Naive B cell (primary cell): ENCODE results near the gene MUC5B. TPM values are rescaled to one million over a fixed set of nuclear protein-coding genes. Genes with fewer than 3 reads are reported as not detected.
"Not testable (repeated sequence)": the region's sequence is repeated elsewhere in the genome, so short reads cannot be mapped to it uniquely, and the experiment has no call there.

ENCODE experiments used
- ATAC-seq, 2 donors: fragments of 150-1000 bp; cut with Tn5 transposase; 2 replicates each; pipeline ENCODE4 v1.10.0; 2021; ENCODE audit warnings: low read depth in 2 of 2, mild to moderate bottlenecking in 2 of 2, moderate library complexity in 2 of 2
- DNase-seq: peaks from one replicate; pipeline ENCODE4 v3.0.0; 2022
- H3K27ac Mint-ChIP-seq, 6 donors: one replicate each; pipeline ENCODE4 v1.8.0; 2020 to 2022; ENCODE audit warnings: mild to moderate bottlenecking in 6 of 6, mixed read lengths in 6 of 6, moderate library complexity in 5 of 6, inconsistent platforms in 2 of 6
- H3K27me3 Mint-ChIP-seq, 3 donors: one replicate each; pipeline ENCODE4 v1.8.0; 2021 to 2022; ENCODE audit warnings: mixed read lengths in 3 of 3, mild to moderate bottlenecking in 1 of 3
- H3K36me3 Mint-ChIP-seq, 2 donors: one replicate each; pipeline ENCODE4 v1.8.0; 2020 to 2022; ENCODE audit warnings: mixed read lengths in 2 of 2, inconsistent platforms in 1 of 2, mild to moderate bottlenecking in 1 of 2
- H3K4me1 Mint-ChIP-seq, 3 donors: one replicate each; pipeline ENCODE4 v1.8.0; 2020 to 2022; ENCODE audit warnings: mixed read lengths in 3 of 3, inconsistent platforms in 1 of 3, mild to moderate bottlenecking in 1 of 3, moderate library complexity in 1 of 3
- H3K4me3 Mint-ChIP-seq, 8 donors: one replicate each; pipeline ENCODE4 v1.8.0; 2020 to 2022; ENCODE audit warnings: mild to moderate bottlenecking in 8 of 8, mixed read lengths in 8 of 8, moderate library complexity in 8 of 8, inconsistent platforms in 2 of 8
- H3K9me3 Mint-ChIP-seq, 7 donors: one replicate each; pipeline ENCODE4 v1.8.0; 2020 to 2022; ENCODE audit warnings: mixed read lengths in 7 of 7, mild to moderate bottlenecking in 5 of 7, inconsistent platforms in 2 of 7, moderate library complexity in 1 of 7
- polyA plus RNA-seq, 6 donors: library from polyadenylated mRNA; unstranded; fragments of 300-500 nt; fragmentation: Illumina TruSeq; gene quantifications; one replicate each; pipeline ENCODE4 v1.2.3, GENCODE V29; 2021; ENCODE audit warnings: low read depth in 6 of 6

MUC5B gene
- polyA plus RNA-seq, 6 donors from 2014 or later: not detected

DNA sequence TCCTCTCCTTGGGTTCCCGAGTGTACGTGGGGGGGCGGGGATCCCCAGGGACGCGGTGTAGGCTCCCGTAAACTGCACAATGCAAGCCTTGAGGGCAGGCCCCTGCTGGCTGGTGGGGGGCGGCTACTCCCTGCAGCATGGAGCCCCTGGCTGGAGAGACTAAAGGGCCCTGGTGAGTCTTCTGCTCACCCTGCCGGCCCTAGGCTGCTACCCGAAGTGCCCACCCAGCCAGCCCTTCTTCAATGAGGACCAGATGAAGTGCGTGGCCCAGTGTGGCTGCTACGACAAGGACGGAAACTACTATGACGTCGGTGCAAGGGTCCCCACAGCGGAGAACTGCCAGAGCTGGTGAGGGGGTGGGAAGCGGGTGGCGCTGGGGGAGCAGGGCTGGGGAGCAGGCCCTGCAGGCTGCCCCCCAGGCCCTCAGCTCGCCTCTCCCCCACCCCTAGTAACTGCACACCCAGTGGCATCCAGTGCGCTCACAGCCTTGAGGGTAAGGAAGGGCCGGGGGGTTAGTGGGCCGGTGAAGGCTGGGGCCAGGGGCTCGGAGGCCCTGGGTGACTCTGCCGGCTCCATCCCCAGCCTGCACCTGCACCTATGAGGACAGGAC is 16.8 kb downstream of the MUC5B start:
- Mint-ChIP-seq H3K27me3 (no peaks in the 10 kb centered on the region), H3K4me3 (no peak overlapping the region), H3K9me3 (peaks cover 0 to 4% (median 0%) of the 10 kb centered on the region in 7 donors), H3K36me3 (no peaks in the 10 kb centered on the region), H3K4me1 (peaks cover 0 to 2% (median 0%) of the 10 kb centered on the region in 3 donors), H3K27ac (no peak overlapping the region)
- no peak for ATAC-seq
- no peak for DNase-seq

DNA sequence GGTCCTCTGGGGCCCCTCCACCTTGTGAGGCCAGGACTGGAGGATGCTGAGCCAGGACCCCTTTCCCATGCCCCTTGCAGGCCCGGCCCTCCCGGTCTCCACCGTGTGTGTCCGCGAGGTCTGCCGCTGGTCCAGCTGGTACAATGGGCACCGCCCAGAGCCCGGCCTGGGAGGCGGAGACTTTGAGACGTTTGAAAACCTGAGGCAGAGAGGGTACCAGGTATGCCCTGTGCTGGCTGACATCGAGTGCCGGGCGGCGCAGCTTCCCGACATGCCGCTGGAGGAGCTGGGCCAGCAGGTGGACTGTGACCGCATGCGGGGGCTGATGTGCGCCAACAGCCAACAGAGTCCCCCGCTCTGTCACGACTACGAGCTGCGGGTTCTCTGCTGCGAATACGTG is 17.9 kb downstream of the MUC5B start:
- no peaks in the 10 kb centered on the region for H3K36me3 Mint-ChIP-seq
- H3K4me3 Mint-ChIP-seq: no peak overlapping the region
- H3K9me3 Mint-ChIP-seq: peaks cover 0 to 4% (median 0%) of the 10 kb centered on the region in 7 donors
- H3K27ac Mint-ChIP-seq: no peak overlapping the region
- ATAC-seq (no peak), DNase-seq (no peak)
- no peaks in the 10 kb centered on the region for H3K27me3 Mint-ChIP-seq
- peaks cover 0 to 2% (median 0%) of the 10 kb centered on the region in 3 donors for H3K4me1 Mint-ChIP-seq

DNA sequence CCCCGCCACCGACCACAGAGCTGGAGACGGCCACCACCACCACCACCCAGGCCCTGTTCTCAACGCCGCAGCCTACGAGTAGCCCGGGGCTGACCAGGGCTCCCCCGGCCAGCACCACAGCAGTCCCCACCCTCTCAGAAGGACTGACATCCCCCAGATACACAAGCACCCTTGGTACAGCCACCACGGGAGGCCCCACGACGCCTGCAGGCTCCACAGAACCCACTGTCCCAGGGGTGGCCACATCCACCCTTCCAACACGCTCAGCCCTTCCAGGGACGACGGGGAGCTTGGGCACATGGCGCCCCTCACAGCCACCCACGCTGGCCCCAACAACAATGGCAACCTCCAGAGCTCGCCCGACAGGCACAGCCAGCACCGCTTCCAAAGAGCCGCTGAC is 18.8 kb downstream of the MUC5B start:
- peaks cover 0 to 4% (median 0%) of the 10 kb centered on the region in 7 donors for H3K9me3 Mint-ChIP-seq
- no peaks in the 10 kb centered on the region for H3K27me3 Mint-ChIP-seq
- DNase-seq (no peak), ATAC-seq (no peak)
- no peaks in the 10 kb centered on the region for H3K36me3 Mint-ChIP-seq
- no peak overlapping the region for H3K27ac Mint-ChIP-seq
- peaks cover 0 to 2% (median 0%) of the 10 kb centered on the region in 3 donors for H3K4me1 Mint-ChIP-seq
- no peak overlapping the region for H3K4me3 Mint-ChIP-seq

DNA sequence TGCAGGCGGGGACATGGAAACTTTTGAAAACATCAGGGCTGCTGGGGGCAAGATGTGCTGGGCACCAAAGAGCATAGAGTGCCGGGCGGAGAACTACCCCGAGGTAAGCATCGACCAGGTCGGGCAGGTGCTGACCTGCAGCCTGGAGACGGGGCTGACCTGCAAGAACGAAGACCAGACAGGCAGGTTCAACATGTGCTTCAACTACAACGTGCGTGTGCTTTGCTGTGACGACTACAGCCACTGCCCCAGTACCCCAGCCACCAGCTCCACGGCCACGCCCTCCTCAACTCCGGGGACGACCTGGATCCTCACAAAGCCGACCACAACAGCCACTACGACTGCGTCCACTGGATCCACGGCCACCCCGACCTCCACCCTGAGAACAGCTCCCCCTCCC is 19.4 kb downstream of the MUC5B start:
- Mint-ChIP-seq H3K4me3 (no peak overlapping the region), H3K27ac (no peak overlapping the region)
- ATAC-seq: no peak

DNA sequence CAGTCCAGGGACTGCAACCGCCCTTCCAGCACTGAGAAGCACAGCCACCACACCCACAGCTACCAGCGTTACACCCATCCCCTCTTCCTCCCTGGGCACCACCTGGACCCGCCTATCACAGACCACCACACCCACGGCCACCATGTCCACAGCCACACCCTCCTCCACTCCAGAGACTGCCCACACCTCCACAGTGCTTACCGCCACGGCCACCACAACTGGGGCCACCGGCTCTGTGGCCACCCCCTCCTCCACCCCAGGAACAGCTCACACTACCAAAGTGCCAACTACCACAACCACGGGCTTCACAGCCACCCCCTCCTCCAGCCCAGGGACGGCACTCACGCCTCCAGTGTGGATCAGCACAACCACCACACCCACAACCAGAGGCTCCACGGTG is 19.9 kb downstream of the MUC5B start:
- not testable (repeated sequence) for H3K4me3 Mint-ChIP-seq, H3K27me3 Mint-ChIP-seq, H3K4me1 Mint-ChIP-seq, H3K27ac Mint-ChIP-seq, H3K9me3 Mint-ChIP-seq, ATAC-seq, DNase-seq, H3K36me3 Mint-ChIP-seq

More for the DNA sequence above, 19.4 kb downstream of the MUC5B start:
- Mint-ChIP-seq H3K4me1 (peaks cover 0 to 2% (median 0%) of the 10 kb centered on the region in 3 donors), H3K9me3 (peaks cover 0 to 4% (median 0%) of the 10 kb centered on the region in 7 donors), H3K27me3 (no peaks in the 10 kb centered on the region), H3K36me3 (no peaks in the 10 kb centered on the region)
- DNase-seq: no peak

DNA sequence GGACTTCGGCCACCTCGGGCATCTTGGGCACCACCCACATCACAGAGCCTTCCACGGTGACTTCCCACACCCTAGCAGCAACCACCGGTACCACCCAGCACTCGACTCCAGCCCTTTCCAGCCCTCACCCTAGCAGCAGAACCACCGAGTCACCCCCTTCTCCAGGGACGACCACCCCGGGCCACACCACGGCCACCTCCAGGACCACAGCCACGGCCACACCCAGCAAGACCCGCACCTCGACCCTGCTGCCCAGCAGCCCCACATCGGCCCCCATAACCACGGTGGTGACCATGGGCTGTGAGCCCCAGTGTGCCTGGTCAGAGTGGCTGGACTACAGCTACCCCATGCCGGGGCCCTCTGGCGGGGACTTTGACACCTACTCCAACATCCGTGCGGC is 20.7 kb downstream of the MUC5B start:
- not testable (repeated sequence) for H3K9me3 Mint-ChIP-seq, H3K4me1 Mint-ChIP-seq, H3K27ac Mint-ChIP-seq, H3K27me3 Mint-ChIP-seq, H3K4me3 Mint-ChIP-seq, ATAC-seq, H3K36me3 Mint-ChIP-seq, DNase-seq

DNA sequence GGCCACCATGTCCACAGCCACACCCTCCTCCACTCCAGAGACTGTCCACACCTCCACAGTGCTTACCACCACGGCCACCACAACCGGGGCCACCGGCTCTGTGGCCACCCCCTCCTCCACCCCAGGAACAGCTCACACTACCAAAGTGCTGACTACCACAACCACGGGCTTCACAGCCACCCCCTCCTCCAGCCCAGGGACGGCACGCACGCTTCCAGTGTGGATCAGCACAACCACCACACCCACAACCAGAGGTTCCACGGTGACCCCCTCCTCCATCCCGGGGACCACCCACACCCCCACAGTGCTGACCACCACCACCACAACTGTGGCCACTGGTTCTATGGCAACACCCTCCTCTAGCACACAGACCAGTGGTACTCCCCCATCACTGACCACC is 21.7 kb downstream of the MUC5B start:
- not testable (repeated sequence) for DNase-seq, H3K36me3 Mint-ChIP-seq, H3K9me3 Mint-ChIP-seq, H3K4me3 Mint-ChIP-seq, ATAC-seq, H3K27me3 Mint-ChIP-seq, H3K4me1 Mint-ChIP-seq, H3K27ac Mint-ChIP-seq

DNA sequence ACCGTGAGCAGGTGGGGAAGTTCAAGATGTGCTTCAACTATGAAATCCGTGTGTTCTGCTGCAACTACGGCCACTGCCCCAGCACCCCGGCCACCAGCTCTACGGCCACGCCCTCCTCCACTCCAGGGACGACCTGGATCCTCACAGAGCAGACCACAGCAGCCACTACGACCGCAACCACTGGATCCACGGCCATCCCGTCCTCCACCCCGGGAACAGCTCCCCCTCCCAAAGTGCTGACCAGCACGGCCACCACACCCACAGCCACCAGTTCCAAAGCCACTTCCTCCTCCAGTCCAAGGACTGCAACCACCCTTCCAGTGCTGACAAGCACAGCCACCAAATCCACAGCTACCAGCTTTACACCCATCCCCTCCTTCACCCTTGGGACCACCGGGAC is 22.9 kb downstream of the MUC5B start:
- DNase-seq, H3K4me3 Mint-ChIP-seq, H3K27me3 Mint-ChIP-seq, H3K4me1 Mint-ChIP-seq, H3K36me3 Mint-ChIP-seq, ATAC-seq, H3K27ac Mint-ChIP-seq, H3K9me3 Mint-ChIP-seq: not testable (repeated sequence)

DNA sequence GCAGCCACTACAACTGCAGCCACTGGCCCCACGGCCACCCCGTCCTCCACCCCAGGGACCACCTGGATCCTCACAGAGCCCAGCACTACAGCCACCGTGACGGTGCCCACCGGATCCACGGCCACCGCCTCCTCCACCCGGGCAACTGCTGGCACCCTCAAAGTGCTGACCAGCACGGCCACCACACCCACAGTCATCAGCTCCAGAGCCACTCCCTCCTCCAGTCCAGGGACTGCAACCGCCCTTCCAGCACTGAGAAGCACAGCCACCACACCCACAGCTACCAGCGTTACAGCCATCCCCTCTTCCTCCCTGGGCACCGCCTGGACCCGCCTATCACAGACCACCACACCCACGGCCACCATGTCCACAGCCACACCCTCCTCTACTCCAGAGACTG is 23.4 kb downstream of the MUC5B start:
- not testable (repeated sequence) for ATAC-seq, DNase-seq, H3K27me3 Mint-ChIP-seq, H3K4me1 Mint-ChIP-seq, H3K36me3 Mint-ChIP-seq, H3K9me3 Mint-ChIP-seq, H3K4me3 Mint-ChIP-seq
- H3K27ac Mint-ChIP-seq: peak overlapping the region in 1 of 6 donors; percentile 52

DNA sequence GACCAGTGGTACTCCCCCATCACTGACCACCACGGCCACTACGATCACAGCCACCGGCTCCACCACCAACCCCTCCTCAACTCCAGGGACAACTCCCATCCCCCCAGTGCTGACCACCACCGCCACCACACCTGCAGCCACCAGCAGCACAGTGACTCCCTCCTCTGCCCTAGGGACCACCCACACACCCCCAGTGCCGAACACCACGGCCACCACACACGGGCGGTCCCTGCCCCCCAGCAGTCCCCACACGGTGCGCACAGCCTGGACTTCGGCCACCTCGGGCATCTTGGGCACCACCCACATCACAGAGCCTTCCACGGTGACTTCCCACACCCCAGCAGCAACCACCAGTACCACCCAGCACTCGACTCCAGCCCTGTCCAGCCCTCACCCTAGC is 24.2 kb downstream of the MUC5B start:
- H3K27ac Mint-ChIP-seq: peak overlapping the region in 1 of 6 donors; percentile 60
- not testable (repeated sequence) for H3K4me1 Mint-ChIP-seq, H3K27me3 Mint-ChIP-seq, H3K36me3 Mint-ChIP-seq, ATAC-seq, DNase-seq, H3K9me3 Mint-ChIP-seq, H3K4me3 Mint-ChIP-seq

DNA sequence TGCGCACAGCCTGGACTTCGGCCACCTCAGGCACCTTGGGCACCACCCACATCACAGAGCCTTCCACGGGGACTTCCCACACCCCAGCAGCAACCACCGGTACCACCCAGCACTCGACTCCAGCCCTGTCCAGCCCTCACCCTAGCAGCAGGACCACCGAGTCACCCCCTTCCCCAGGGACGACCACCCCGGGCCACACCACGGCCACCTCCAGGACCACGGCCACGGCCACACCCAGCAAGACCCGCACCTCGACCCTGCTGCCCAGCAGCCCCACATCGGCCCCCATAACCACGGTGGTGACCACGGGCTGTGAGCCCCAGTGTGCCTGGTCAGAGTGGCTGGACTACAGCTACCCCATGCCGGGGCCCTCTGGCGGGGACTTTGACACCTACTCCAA is 26.1 kb downstream of the MUC5B start:
- ATAC-seq, H3K27me3 Mint-ChIP-seq, H3K9me3 Mint-ChIP-seq, H3K36me3 Mint-ChIP-seq, H3K27ac Mint-ChIP-seq, H3K4me3 Mint-ChIP-seq, DNase-seq, H3K4me1 Mint-ChIP-seq: not testable (repeated sequence)

DNA sequence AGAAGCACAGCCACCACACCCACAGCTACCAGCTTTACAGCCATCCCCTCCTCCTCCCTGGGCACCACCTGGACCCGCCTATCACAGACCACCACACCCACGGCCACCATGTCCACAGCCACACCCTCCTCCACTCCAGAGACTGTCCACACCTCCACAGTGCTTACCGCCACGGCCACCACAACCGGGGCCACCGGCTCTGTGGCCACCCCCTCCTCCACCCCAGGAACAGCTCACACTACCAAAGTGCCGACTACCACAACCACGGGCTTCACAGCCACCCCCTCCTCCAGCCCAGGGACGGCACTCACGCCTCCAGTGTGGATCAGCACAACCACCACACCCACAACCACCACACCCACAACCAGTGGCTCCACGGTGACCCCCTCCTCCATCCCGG is 27.5 kb downstream of the MUC5B start:
- H3K9me3 Mint-ChIP-seq, ATAC-seq, H3K4me1 Mint-ChIP-seq, H3K27me3 Mint-ChIP-seq, H3K4me3 Mint-ChIP-seq, DNase-seq, H3K36me3 Mint-ChIP-seq, H3K27ac Mint-ChIP-seq: not testable (repeated sequence)

DNA sequence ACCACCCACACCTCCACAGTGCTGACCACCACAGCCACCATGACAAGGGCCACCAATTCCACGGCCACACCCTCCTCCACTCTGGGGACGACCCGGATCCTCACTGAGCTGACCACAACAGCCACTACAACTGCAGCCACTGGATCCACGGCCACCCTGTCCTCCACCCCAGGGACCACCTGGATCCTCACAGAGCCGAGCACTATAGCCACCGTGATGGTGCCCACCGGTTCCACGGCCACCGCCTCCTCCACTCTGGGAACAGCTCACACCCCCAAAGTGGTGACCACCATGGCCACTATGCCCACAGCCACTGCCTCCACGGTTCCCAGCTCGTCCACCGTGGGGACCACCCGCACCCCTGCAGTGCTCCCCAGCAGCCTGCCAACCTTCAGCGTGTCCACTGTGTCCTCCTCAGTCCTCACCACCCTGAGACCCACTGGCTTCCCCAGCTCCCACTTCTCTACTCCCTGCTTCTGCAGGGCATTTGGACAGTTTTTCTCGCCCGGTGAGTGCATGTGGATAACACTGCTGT is 28.4 kb downstream of the MUC5B start:
- H3K4me3 Mint-ChIP-seq: peak overlapping the region in 1 of 8 donors; percentile 35
- no peaks in the 10 kb centered on the region for H3K27me3 Mint-ChIP-seq
- H3K36me3 Mint-ChIP-seq: no peaks in the 10 kb centered on the region
- peaks cover 0 to 3% (median 0%) of the 10 kb centered on the region in 7 donors for H3K9me3 Mint-ChIP-seq
- H3K4me1 Mint-ChIP-seq: peaks cover 0 to 4% (median 3%) of the 10 kb centered on the region in 3 donors
- H3K27ac Mint-ChIP-seq: no peak overlapping the region
- no peak for ATAC-seq
- no peak for DNase-seq

DNA sequence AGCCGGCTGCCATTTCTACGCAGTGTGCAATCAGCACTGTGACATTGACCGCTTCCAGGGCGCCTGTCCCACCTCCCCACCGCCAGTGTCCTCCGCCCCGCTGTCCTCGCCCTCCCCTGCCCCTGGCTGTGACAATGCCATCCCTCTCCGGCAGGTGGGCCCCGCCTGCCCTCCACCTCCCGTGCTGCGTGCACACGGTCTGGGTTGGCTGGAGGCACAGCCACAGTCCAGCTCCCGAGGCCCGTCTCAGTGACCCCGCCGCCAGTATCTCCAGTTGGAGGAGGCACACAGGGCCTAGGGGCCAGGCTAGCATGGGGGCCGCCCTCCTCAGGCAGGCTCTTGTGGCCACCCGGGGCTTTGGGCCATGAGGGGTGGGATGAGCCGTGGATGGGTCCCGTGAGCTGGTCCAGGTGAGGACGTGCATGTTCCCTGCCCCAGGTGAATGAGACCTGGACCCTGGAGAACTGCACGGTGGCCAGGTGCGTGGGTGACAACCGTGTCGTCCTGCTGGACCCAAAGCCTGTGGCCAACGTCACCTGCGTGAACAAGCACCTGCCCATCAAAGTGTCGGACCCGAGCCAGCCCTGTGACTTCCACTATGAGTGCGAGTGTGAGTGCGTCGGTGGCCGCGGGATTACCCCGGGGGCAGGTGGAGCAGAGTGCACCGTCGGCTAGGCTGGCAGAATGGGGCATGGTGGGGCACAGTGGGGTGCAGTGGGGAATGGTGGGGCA is 29.7 kb downstream of the MUC5B start:
- DNase-seq (no peak), ATAC-seq (no peak)
- H3K36me3 Mint-ChIP-seq: no peaks in the 10 kb centered on the region
- H3K27me3 Mint-ChIP-seq: no peaks in the 10 kb centered on the region
- H3K4me3 Mint-ChIP-seq: no peak overlapping the region
- peaks cover 0 to 3% (median 0%) of the 10 kb centered on the region in 7 donors for H3K9me3 Mint-ChIP-seq
- no peak overlapping the region for H3K27ac Mint-ChIP-seq
- H3K4me1 Mint-ChIP-seq: peaks cover 0 to 4% (median 3%) of the 10 kb centered on the region in 3 donors
